GM18526 (cell line): ENCODE data around the gene ADGRG7.

Source experiments
- POLR2A ChIP-seq: IDR thresholded peaks from 3 replicates; pipeline ENCODE4 v1.6.1; 2011; ENCODE audit not compliant: insufficient read length; ENCODE audit errors: extremely low read depth

ADGRG7 gene

GRCh38 chr3:100653604-100654294 lies 44.3 kb downstream of the ADGRG7 start:
- TF ChIP-seq POLR2A, result no peak

DNA sequence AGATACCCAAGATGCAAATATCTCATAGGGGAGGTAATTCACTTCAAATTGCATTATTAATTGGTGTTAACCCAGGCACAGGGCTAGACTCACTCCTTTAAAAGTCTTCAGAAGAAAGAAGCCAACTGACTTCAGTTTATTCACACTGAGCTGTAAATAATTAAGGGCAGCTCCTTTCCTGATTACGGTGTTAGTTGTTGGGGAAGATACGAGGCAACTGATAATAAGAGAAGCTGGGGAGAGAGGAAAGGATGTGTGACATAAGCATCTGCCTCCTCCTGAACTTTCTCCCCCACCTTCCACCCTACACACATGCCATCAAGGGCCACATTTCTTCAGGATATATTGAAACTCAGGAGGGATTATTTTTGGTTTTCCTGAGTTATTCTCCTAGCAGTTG lies 47.5 kb downstream of the ADGRG7 start:
- no peak for TF ChIP-seq POLR2A

DNA sequence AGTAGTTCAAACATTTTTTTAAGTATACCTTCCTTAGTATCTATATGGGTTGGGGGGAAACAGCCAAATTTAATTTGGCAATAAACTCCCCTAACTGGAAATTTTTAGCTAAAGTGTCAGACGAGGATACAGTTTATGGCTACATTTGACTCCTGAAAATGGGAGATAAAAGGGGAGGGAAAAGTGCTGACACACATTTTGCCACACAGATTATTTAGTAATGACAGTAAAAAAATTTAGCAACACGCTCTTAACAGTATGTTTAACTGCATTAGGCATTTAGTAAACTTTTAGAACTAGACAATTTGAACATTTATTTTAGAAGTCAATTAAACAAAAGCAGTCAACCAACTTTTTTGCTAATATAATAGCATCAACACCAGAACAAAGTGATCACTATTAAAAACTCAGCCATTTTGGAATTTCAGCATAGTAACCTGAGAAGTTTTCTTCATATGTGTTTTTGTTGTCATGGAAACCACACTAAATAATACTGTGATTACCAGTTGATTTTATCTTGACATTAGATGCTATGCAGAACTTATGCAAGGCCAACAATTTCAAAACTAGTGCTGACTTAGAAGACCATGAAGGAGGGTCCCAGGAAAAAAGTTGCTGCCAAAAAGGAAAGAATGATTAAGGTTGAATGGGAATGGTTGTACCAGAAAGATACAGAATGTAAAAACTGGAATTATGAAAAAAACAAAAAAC lies 52.9 kb downstream of the ADGRG7 start:
- TF ChIP-seq POLR2A, result no peak

GRCh38 chr3:100665230-100665629 lies 55.8 kb downstream of the ADGRG7 start:
- TF ChIP-seq POLR2A, result no peak

DNA sequence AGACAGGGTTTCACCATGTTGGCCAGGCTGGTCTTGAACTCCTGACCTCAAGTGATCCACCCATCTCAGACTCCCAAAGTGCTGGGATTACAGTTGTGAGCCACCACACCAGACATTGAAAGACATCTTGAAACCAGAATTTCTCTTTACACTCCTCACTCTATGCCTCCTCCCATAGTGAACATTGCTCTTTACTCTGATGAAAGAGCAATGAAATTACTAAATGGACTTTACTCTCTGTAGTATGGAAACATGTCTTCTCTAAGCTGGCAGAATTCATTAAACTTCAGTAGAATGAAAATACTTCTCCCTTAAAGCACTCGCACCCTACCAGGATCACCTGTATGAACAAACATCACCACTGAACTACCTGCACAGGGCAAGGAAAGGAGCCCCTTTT lies 72.1 kb downstream of the ADGRG7 start:
- TF ChIP-seq POLR2A, result no peak

- no peak for TF ChIP-seq POLR2A
These were observed 72.9 kb downstream of the ADGRG7 start for GRCh38 chr3:100682056-100682853.

DNA sequence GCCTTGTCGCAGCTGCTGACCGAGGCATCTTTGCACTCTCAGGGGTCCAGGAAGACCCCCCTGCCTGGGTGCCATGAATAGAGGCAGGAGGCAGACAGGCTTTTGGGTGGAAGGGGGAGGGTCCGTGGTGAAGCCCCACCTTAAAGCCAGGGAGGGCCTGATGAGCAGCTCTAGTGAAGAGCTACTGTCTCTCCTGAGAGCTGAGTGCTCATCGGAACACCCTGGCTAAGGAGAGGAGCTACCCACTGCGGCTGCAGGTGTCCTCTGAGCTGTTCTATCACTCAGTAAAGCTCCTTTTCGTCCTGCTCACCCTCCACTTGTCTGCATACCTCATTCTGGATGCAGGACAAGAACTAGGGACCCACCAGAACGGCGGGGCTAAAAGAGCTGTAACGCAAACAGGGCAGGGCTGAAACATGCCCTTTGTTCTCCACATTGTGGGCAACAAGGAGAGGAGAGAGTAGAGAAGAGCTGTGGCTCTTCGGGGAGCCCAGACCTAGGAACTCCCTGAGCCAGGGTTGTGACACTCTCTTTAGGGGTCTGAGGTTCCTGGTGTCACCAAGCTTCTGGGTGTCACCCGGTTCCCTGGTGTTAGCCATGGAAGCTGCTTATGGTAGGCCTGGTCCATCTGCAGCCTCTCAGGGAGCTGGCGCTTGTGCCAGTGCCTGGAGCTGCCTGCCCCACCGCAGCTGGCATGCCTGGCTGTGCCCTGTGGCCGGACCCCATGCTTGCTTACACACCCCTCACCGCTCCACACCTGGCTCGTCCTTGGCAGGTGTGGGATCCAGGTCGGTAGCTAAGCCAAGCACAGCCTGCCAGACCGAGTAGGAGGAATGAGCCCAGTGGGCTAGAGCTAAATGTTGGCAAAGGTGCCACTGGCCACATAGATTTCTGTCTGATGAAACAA lies 73.7 kb downstream of the ADGRG7 start:
- no peak for TF ChIP-seq POLR2A

GRCh38 chr3:100693225-100693624 lies 83.8 kb downstream of the ADGRG7 start:
- TF ChIP-seq POLR2A, result no peak

DNA sequence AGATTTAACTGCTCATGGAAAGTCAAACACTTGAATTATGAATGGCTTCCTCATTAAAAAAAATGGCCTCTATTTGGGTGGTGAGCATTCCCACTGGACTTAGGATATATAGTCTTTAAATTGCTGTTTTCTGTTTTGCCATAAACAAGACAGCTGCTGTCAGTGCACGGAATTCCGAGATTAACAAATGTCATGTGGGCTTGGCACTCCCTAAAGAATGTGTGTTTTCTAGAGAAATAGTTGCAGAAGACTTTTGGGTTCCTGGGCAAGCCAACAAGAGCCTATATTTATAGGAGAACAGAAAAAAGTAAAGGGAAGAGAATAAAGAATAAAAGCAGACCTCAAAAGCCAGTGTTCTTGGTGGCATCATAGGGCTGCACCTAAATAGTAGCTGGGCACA lies 86.3 kb downstream of the ADGRG7 start:
- no peak for TF ChIP-seq POLR2A

GRCh38 chr3:100696161-100696560 lies 86.8 kb downstream of the ADGRG7 start:
- no peak for TF ChIP-seq POLR2A

DNA sequence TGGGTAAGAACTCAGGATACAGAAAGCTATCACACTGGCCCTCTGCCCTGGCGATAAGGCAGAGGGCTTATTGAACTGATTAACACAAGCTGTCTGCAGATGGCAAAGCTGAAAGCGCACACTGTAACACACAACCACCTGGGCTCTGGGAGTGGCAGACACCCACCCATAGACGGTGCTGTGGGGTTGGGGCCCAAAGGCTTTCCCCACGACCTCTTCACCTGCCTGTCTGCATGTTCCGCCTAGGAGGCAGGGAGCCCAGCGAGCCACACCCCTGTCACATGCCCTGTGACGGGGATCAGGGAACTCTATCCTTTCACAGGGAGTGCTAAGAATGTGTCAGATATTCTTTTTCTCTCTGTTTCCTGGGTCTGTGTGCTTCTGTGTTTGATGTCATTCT lies 87.8 kb downstream of the ADGRG7 start:
- no peak for TF ChIP-seq POLR2A

GRCh38 chr3:100697723-100698285 lies 88.4 kb downstream of the ADGRG7 start:
- TF ChIP-seq POLR2A, result no peak

DNA sequence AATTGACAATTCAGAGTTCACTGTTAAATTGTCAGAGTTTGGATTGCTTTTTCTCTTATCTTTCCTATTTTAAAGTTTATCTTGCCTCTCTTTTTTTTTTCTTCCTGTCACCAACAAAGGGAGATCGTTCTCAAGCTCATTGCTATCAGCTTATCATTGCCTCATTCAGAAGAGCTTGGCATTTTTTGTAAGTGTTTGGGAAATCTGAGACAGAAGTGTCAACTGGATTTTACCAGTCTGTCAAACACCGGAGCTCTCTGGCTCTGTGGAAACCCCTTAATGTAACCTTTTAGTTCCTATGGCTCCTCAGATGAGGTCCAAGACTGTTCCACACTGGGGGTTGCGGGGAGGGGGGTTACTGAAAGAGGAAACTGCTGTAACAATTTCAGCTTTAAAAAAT lies 89.3 kb downstream of the ADGRG7 start:
- no peak for TF ChIP-seq POLR2A

DNA sequence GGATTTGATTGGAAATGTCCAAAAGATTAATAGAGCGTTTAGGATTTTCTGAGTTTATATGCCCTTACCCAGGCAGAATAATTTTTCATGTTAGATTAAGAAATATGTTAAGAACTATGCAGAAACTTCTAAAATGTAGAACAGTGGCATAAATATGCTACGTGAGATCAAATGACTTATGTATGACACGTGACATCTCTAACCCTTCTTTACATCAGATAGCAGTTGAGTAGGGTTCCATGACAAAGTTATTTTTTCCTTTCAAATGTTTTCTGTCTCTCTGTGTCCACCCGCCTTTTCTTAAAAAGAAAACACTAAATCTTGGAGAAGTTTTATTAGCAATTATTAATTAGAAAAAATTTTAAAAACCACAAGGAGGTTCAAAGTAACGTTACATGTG lies 91.3 kb downstream of the ADGRG7 start:
- no peak for TF ChIP-seq POLR2A
